ENCODE measurements around the gene METTL2A.
"Not testable (repeated sequence)": the region's sequence is repeated elsewhere in the genome, so short reads cannot be mapped to it uniquely, and the experiment has no call there.

Gene METTL2A

GRCh38 chr17:62473030-62473982, 49.6 kb downstream of the METTL2A start:
- not testable (repeated sequence) for DNase-seq

- not testable (repeated sequence) for DNase-seq
Measured at GRCh38 chr17:62477111-62477510, 53.4 kb downstream of the METTL2A start.

DNA sequence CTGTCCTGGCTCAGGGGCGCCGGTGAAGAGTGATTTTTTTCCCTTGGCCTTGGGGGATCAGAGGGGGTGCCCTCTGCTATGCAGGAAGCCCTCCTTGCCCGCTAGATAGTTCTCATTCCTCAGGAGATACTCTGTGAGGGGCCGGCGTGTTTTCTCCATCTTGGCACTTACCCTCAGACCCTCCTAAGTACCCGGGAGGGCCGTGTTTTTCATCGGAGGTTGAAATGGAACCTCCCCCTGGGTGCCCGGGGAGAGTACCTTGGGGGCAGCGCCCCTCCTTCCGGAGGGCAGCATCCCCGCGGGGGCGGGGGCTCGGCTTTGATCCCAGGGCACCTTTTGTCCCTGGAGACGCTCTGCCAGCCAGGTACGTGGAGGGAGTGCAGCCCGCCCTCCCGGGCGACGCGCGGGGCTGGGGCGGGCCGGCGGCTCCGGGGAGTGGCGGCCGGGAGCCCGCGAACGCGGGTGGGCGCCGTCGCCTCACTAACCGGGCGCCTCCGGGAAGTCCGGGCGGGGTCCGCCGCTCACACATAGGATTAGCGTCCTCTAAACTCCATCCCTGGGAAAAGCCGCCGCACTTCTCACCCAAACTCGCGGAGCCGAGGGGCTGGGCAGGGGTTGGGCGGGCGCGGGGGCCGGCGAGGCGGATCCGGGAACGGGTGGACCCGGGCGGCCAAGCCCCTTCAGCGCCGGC, 54.2 kb downstream of the METTL2A start:
- peak; percentile 16 for DNase-seq

GRCh38 chr17:62478424-62478879, 54.8 kb downstream of the METTL2A start, which contains the start of gene TLK2:
Gene TLK2, plus strand, starts transcription at chr17:62478825. Its CDS starts 2,301 bp downstream, at chr17:62481126.
- DNase-seq = peak; percentile 75

- DNase-seq = peak; percentile 40
Measured at GRCh38 chr17:62478880-62479638, 55.4 kb downstream of the METTL2A start.

DNA sequence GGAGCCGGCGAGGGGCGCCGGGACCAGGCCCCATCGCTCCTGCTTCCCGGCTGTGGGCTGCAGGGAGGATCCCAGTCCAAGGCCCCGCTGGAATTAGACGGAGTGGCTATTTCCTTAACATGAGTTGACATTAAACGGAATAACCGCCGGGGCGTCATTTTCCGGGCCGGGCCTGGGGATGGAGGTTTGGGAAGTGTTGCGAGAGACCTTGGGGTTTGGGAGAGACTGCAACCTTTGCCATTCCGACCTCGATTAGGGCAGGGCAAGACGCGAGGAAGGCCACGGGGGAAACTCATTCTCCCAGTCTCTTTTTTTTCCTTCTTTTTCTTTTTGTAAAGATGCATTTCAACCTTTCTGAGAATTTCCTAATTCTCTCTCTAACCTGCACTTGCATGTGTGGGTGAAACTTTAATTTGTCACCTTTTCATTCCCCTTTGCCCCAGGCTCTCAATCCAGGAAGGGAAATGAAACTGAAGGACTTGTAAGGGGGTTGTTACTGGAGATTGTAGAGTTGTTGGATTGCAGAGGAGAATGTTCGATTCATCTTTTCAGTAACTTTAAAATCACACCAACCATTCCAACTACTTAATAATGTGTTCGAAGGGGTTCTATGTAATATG, 56.1 kb downstream of the METTL2A start:
- DNase-seq = peak; percentile 9

DNA sequence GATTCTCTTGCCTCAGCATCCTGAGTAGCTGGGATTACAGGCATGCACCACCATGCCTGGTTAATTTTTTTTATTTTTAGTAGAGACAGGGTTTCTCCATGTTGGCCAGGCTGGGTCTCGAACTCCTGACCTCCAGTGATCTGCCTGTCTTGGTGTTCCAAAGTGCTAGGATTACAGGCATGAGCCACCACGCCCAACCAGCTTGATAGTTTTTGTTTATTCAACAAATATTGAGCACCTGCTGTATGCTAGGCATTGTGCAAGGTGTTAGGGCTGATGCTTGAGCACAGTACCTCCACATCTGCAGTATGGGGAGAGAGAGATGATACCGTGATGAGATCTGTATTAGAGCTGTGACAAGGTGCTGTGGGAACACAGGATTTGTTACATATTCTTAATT, 58.9 kb downstream of the METTL2A start:
- DNase-seq = not testable (repeated sequence)

DNA sequence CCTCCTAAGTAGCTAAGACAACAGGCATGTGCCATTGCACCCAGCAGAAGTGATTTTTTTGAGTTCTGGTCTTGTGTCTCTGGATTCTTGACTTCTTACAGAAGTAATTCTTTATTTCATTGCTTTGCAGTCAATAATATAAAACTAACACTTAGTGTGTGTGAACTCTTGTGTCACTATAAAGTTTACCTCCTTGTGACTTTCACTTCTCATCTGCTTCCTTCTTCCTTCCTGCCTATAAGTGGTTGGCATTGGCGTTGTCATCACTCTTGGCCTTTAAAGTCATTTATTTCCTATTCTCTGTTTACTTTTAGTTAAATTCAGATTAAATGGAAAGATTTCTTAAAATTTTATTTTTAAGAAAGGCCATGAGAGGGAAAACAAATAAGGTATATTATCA, 67.3 kb downstream of the METTL2A start:
- not testable (repeated sequence) for DNase-seq

GRCh38 chr17:62493049-62493655, 69.5 kb downstream of the METTL2A start:
- DNase-seq = not testable (repeated sequence)

- DNase-seq = not testable (repeated sequence)
Measured at GRCh38 chr17:62494073-62494472, 70.4 kb downstream of the METTL2A start.

GRCh38 chr17:62496344-62496743, 72.6 kb downstream of the METTL2A start:
- not testable (repeated sequence) for DNase-seq

DNA sequence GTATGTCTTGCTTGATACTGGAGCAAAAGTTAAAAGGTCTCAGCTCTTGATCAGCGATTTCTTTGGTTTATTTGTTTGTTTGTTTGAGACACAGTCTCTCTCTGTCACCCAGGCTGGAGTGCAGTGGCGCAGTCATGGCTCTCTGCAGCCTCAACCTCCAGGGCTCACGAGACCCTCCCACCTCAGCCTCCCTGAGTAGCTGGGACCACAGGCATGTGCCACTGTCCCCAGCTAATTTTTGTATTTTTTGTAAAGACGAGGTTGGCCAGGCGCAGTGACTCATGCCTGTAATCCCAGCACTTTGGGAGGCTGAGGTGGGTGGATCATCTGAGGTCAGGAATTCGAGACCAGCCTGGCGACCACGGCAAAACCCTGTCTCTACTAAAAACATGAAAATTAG, 75.1 kb downstream of the METTL2A start:
- DNase-seq = not testable (repeated sequence)

Data from stimulated activated CD4-positive, alpha-beta T cell treated with anti-CD3 and anti-CD28 coated beads, Interleukin-12 subunit alpha, Interleukin-12 subunit beta, amount 100 ng/mL, for 4 hours (primary cell).